GM18505 (cell line): ENCODE data around the gene TOMT.

Experiments
- ATAC-seq: cut with Tn5 transposase; IDR thresholded peaks from one replicate; pipeline ENCODE4 v1.9.1; 2021; ENCODE audit not compliant: unreplicated experiment
- POLR2A ChIP-seq: IDR thresholded peaks from 4 replicates; pipeline ENCODE4 v1.6.1; 2011; ENCODE audit warnings: borderline replicate concordance; ENCODE audit not compliant: insufficient read depth, insufficient read length; ENCODE audit errors: extremely low read depth

Gene TOMT

DNA sequence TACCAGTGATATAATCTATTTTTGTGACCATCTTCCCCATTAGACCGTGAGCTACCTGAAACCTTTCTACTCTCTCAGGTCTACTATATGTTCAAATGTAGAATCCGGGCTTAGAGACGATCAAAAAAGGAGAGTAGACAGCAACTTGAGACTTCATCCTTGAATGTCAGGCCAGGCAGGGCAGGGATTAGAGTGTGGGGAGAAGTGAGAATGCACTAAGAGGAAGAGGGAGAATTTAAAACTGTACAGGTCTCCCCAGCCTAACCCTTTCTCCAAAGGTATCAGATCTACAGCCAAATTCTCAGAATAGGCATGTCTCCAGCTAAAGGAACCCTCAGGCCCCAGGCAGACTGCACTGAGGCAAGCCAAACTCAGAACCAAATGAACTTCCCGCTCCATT lies 3.6 kb upstream of the TOMT start:
- TF ChIP-seq POLR2A: no peak
- ATAC-seq: no peak

- TF ChIP-seq POLR2A: no peak
- ATAC-seq: no peak
Measured at GRCh38 chr11:72102631-72102945, 3.1 kb upstream of the TOMT start.

- peak; percentile 85 for ATAC-seq
- TF ChIP-seq POLR2A: peak; percentile 93
Measured at GRCh38 chr11:72102946-72103753, 2.6 kb upstream of the TOMT start, which contains the start of gene LAMTOR1. LAMTOR1 (minus strand) TSS chr11:72103297; CDS start chr11:72103224, 73 bp downstream.

DNA sequence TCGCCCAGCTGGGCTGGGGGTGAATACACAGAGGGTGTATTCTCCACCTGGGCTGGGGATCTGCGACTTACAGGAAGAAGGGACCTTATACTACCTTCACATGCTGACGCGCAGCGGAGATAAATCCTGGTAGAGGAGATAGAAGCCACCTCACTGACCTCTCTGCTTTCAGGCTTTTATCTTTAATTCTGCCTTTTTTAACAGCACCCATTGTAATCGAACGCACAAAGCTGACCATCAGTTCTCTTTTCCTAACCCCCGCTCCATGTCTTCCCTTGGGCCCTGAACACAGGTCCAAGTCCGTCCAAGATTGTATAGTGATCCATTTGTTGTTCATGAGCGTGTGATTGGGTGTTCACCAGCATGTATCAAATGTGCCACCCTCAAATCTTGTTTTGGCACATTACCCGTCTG lies 2.0 kb upstream of the TOMT start:
- ATAC-seq: no peak
- no peak for TF ChIP-seq POLR2A

DNA sequence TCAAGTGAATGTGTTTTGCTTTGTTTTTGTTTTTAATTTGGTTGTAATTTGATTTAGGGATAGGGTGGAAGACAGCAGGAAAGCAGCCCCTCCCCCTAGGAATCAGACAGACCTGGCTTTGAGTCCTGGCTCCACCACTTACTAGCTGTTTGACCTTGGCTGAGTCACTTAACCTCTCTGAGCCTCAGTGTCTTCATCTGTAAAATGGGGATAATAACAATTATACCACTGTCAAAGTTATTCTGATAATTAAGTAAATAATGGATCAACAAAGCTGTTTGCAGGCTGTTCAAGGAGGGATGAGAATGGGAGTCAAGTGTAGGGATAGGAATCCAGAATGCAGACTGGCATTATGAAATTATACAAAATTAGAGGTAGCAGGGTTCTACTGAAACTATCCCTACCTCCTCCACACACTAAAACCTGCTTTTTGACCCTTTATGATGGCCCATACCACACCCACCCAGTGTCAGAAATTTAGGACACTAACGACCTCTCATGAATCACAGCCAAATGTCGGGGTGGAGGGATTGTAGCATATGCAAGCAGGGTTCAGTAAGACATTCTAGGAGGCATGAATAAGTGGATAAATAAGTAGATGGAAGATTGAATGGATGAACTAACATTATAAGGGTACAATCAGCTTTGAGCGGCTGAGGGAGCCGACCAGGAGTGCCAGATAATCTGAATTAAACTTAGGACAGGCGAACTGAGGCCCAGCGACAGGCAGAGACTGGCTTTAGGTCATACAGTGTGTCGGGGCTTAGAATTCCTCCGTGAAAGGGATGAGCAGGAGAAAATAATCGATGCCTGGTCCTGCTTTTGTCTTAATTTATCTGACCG lies 5.8 kb downstream of the TOMT start:
- TF ChIP-seq POLR2A: no peak
- ATAC-seq: peak; percentile 6

- TF ChIP-seq POLR2A: peak; percentile 99
Measured at GRCh38 chr11:72112143-72112977, 6.6 kb downstream of the TOMT start, which contains the start of gene ANAPC15. ANAPC15 (minus strand) TSS chr11:72112695; CDS start chr11:72111276, 1,419 bp downstream.

GRCh38 chr11:72112978-72113808 lies 7.5 kb downstream of the TOMT start:
- TF ChIP-seq POLR2A: no peak
- ATAC-seq: no peak

More at GRCh38 chr11:72112143-72112977, 6.6 kb downstream of the TOMT start, which contains the start of gene ANAPC15:
- ATAC-seq: peak; percentile 72

GRCh38 chr11:72114570-72114969 lies 8.8 kb downstream of the TOMT start:
- TF ChIP-seq POLR2A: no peak
- no peak for ATAC-seq

GRCh38 chr11:72116019-72116755 lies 10.5 kb downstream of the TOMT start:
- ATAC-seq: no peak

DNA sequence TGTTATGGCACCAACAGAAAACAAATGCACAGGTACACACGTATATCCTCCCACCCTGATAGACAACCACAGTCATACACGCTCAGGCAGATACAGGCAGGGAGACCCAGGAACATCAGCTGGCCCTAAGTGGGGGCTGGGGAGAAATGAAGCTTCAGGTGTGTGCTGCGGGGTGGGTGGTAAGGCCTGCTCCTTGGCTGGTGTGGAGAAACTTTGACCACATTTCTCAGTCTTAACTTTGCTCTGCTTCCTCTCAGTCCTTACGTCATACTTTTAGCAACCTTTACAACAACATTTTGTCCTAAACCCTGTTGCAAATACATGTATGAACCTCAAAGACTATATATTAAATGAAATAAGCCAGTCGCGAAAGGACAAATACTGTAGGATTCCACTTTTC lies 13.5 kb downstream of the TOMT start:
- no peak for TF ChIP-seq POLR2A
- ATAC-seq: no peak

More at GRCh38 chr11:72116019-72116755, 10.5 kb downstream of the TOMT start:
- TF ChIP-seq POLR2A: no peak

DNA sequence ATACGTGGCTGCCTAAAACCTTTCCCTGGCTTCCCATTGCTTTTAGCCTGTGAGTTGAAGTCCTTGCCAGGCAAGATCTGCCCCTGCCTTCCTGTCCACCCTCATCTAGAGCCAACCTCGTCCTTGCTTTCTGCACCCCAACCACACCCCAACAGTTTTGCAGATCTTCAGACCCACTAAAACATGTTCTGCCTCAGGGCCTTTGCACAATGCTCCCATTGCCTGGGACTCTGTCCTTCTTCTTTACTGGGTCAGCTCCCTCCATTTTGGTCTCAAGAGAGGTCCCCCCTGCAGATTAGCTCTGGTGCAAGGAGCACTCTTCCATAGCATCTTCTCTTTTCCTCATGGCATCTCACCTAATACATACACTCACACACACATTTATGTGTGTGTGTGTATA lies 15.2 kb downstream of the TOMT start:
- TF ChIP-seq POLR2A: no peak
- ATAC-seq: no peak
